Measurements from ENCODE around the gene FOXD2.

DNA sequence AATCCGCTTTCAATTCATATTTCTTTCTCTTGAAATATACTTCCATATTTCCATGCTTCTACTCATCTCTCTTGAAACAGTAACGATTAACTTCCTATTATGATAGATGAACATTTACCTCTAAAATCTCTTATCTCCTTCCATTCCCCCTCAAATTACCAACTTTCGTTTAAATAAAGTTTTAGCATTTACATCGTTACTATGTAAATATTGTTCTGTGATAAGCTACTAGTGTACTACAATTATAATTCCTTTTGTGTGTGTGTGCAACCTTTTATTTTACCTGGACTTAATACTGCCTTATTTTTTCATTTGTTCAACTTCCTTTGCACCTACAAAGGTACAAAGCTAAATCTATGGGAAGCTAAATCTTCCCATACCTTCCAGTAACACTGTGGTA lies 17.3 kb upstream of the FOXD2 start:
- TF ChIP-seq, protein P1, sequence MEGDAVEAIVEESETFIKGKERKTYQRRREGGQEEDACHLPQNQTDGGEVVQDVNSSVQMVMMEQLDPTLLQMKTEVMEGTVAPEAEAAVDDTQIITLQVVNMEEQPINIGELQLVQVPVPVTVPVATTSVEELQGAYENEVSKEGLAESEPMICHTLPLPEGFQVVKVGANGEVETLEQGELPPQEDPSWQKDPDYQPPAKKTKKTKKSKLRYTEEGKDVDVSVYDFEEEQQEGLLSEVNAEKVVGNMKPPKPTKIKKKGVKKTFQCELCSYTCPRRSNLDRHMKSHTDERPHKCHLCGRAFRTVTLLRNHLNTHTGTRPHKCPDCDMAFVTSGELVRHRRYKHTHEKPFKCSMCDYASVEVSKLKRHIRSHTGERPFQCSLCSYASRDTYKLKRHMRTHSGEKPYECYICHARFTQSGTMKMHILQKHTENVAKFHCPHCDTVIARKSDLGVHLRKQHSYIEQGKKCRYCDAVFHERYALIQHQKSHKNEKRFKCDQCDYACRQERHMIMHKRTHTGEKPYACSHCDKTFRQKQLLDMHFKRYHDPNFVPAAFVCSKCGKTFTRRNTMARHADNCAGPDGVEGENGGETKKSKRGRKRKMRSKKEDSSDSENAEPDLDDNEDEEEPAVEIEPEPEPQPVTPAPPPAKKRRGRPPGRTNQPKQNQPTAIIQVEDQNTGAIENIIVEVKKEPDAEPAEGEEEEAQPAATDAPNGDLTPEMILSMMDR (IDR thresholded peaks at IDR 0.05): no peak
- TF ChIP-seq POLR2A (IDR thresholded peaks at IDR 0.05): no peak
